Measurements from ENCODE around the gene COL11A2. TPM values are rescaled to one million over a fixed set of nuclear protein-coding genes. Genes with fewer than 3 reads are reported as not detected.

Gene COL11A2
- polyA plus RNA-seq, 1 of the 3 experiments (the other 2 are of a cell fraction): 0.99 TPM

- Histone ChIP-seq H3K4me2 (peak overlapping the region; percentile 94), H3K27me3 (ENCODE audit: insufficient read depth) (no peaks in the 10 kb centered on the region), H3K4me1 (ENCODE audit: control insufficient read depth in 1 of 2, insufficient read depth in 2 of 2, low read depth in 1 of 2, low read length in 1 of 2) (peaks cover 4 to 25% of the 10 kb centered on the region in 2 experiments; a peak in 3 of 4 replicates), H3K27ac (ENCODE audit: low read depth in 2 of 2, low read length in 1 of 2) (peak overlapping the region in 1 of 2 experiments; percentile 3; a peak in 1 of 4 replicates), H3K9me2 (no peaks in the 10 kb centered on the region), H3K79me2 (ENCODE audit: insufficient read depth) (peaks cover 9% of the 10 kb centered on the region; the same call in 1 of the 2 replicates), H3K9me3 (no peaks in the 10 kb centered on the region), H3K36me3 (replicated peaks in 1 of 2; ENCODE audit: control insufficient read depth in 1 of 2, insufficient read depth in 2 of 2, low read length in 1 of 2) (peaks cover 10 to 19% of the 10 kb centered on the region in 2 experiments), H3K4me3 (ENCODE audit: low read depth in 2 of 2, low read length in 1 of 2) (peak overlapping the region; percentile 57 to 66), H3F3A (replicated peaks; ENCODE audit: insufficient read depth) (peaks cover 3% of the 10 kb centered on the region), H4K20me1 (ENCODE audit: insufficient read depth) (no peaks in the 10 kb centered on the region), H3K9ac (peak overlapping the region; percentile 31; the same call in 1 of the 2 replicates), H2AFZ (ENCODE audit: low read depth) (peak overlapping the region; percentile 66; the same call in 1 of the 2 replicates)
- ChIA-PET POLR2A (interaction anchor here (0.6 to 1.4 kb wide), 2 partner anchors 16 to 36 kb away, joined by 3 to 4 read pairs; no protein-coding TSS in a partner anchor), CTCF (interaction anchor here (1.0 to 2.7 kb wide), 4 partner anchors 30 to 51 kb away, joined by 3 to 9 read pairs (median 4); no protein-coding TSS in a partner anchor)
- no peak for DNase-seq
- TF ChIP-seq POLR2AphosphoS5 (IDR thresholded peaks at IDR 0.05; ENCODE audit: low read depth, low read length) (no peak; the same call in 1 of the 2 replicates), MXI1 (IDR thresholded peaks at IDR 0.05; ENCODE audit: low read depth, low read length) (no peak), MEF2A (IDR thresholded peaks at IDR 0.05; ENCODE audit: borderline replicate concordance, low read depth) (no peak), CHD2 (IDR thresholded peaks at IDR 0.05; ENCODE audit: low read length, partially characterized antibody) (no peak), RFX5 (IDR thresholded peaks at IDR 0.05; ENCODE audit: low read length) (no peak), EZH2phosphoT487 (IDR thresholded peaks at IDR 0.05; ENCODE audit: borderline replicate concordance, low read depth) (no peak), RXRA (IDR thresholded peaks at IDR 0.05; ENCODE audit: borderline replicate concordance, low read depth) (no peak), FOSL2 (IDR thresholded peaks at IDR 0.05; ENCODE audit: borderline replicate concordance, low read depth) (no peak), TEAD4 (IDR thresholded peaks at IDR 0.05; ENCODE audit: borderline replicate concordance, insufficient read depth) (no peak), RAD21 (IDR thresholded peaks at IDR 0.05; ENCODE audit: low read length) (no peak), IRF3 (IDR thresholded peaks at IDR 0.05; ENCODE audit: low read depth, low read length) (no peak), PBX3 (IDR thresholded peaks at IDR 0.05) (no peak), TAF1 (IDR thresholded peaks at IDR 0.05; ENCODE audit: borderline replicate concordance, low read depth, low read length) (no peak), RCOR1 (IDR thresholded peaks at IDR 0.05; ENCODE audit: low read length) (no peak), GATA2 (CRISPR knock-in tag; IDR thresholded peaks at IDR 0.05) (no peak), FOXJ3 (CRISPR knock-in tag; IDR thresholded peaks at IDR 0.05) (no peak), SIN3A (IDR thresholded peaks at IDR 0.05; ENCODE audit: borderline replicate concordance, low read depth, low read length) (no peak), YY1 (IDR thresholded peaks at IDR 0.05; ENCODE audit: low read depth) (no peak), TCF12 (IDR thresholded peaks at IDR 0.05) (no peak)
- TF ChIP-seq, protein P1, sequence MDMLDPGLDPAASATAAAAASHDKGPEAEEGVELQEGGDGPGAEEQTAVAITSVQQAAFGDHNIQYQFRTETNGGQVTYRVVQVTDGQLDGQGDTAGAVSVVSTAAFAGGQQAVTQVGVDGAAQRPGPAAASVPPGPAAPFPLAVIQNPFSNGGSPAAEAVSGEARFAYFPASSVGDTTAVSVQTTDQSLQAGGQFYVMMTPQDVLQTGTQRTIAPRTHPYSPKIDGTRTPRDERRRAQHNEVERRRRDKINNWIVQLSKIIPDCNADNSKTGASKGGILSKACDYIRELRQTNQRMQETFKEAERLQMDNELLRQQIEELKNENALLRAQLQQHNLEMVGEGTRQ (IDR thresholded peaks at IDR 0.05; ENCODE audit: borderline replicate concordance, low read depth, low read length): no peak
- WGBS (ENCODE audit: low lambda C conversion rate): 15% methylated on average over 6 of the region's 6 CpGs
These were observed 20.5 kb upstream of the COL11A2 start for GRCh38 chr6:33212857-33213165.

All from SK-N-SH (cell line).